ENCODE results near the gene YPEL2.

Gene YPEL2

DNA sequence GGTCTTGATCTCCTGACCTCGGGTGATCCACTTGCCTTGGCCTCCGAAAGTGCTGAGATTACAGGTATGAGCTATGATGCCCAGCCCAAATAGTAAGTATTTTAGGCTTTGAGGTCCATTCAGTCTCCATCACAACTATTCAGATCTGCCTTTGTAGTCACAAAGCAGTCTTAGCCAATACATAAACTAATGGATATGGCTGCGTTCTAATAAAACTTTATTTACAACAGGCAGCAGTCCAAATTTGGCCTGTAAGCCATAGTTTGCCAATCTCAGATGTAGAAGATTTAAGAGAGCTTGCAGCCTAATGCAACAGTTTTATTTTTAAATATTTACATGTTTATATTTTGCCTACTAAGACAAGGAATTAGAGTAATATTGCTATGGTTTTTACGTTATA is 111.7 kb downstream of the YPEL2 start:
- H3K4me1 ChIP-seq = peaks cover 44 to 52% (median 47%) of the 10 kb centered on the region in 10 experiments
- TF ChIP-seq Cebpa-rat (IDR thresholded peaks at IDR 0.05) = no peak
- H3K4me2 ChIP-seq = no peak overlapping the region

More for the DNA sequence above, 111.7 kb downstream of the YPEL2 start:
- Histone ChIP-seq H3K9ac (no peak overlapping the region), H3K9me3 (replicated peaks in 1 of 11) (no peaks in the 10 kb centered on the region), H4K20me1 (no peaks in the 10 kb centered on the region), H3K27me3 (no peaks in the 10 kb centered on the region), H3K27ac (no peak overlapping the region), H3K4me3 (no peak overlapping the region), H3K36me3 (no peaks in the 10 kb centered on the region)
